ENCODE data around the gene RUNX1.
"Not testable (repeated sequence)": the region's sequence is repeated elsewhere in the genome, so short reads cannot be mapped to it uniquely, and the experiment has no call there.

RUNX1 gene

DNA sequence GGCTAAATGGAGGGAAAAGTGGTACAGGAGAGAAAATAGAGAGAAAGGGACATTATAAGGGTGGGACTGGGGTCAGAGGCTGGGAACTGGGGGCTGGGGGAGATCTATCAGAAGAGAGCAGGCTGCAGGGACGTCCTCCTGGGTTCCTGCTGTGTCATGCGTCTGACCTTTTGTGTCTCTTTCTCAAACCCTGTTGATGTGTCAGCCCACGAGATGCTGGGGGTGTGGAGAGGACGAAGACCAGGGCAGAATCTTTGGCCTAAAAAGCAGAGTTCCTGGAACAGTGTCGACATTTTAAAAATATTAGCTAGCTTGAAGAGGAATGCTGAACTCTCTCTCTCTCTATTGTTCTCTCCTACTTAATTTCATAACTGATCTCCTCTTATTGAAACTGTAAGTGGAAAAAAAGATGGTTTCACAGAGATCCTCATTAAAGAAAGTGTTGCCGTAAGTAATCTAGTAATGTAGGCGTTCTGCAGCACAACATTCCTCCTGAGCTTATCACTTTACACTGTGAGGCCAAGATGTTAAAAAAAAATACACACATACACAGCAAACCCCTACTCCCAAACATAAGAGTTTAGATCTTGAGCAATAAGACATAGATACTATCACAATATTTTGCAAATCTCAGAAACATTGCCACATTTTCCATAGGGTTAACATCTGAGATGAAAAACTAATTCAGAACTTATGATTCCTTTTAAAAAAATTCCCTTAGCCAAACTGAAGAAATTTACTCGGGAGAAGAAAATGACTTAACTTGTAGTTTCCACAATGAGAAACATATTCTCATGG is 52.6 kb downstream of the RUNX1 start:
- Histone ChIP-seq H3K36me3 (ENCODE audit: low read depth) (no peaks in the 10 kb centered on the region), H3K27ac (ENCODE audit: poor library complexity, severe bottlenecking) (no peak overlapping the region), H3K27me3 (ENCODE audit: insufficient read depth, poor library complexity, severe bottlenecking) (no peaks in the 10 kb centered on the region), H3K4me1 (ENCODE audit: insufficient read depth, poor library complexity, severe bottlenecking) (no peaks in the 10 kb centered on the region), H3K4me3 (ENCODE audit: severe bottlenecking) (no peak overlapping the region), H3K9me3 (ENCODE audit: severe bottlenecking) (no peaks in the 10 kb centered on the region)
- DNase-seq (ENCODE audit: low spot score) (no peak), ATAC-seq (ENCODE audit: low read depth) (no peak)
- TF ChIP-seq, protein P1, sequence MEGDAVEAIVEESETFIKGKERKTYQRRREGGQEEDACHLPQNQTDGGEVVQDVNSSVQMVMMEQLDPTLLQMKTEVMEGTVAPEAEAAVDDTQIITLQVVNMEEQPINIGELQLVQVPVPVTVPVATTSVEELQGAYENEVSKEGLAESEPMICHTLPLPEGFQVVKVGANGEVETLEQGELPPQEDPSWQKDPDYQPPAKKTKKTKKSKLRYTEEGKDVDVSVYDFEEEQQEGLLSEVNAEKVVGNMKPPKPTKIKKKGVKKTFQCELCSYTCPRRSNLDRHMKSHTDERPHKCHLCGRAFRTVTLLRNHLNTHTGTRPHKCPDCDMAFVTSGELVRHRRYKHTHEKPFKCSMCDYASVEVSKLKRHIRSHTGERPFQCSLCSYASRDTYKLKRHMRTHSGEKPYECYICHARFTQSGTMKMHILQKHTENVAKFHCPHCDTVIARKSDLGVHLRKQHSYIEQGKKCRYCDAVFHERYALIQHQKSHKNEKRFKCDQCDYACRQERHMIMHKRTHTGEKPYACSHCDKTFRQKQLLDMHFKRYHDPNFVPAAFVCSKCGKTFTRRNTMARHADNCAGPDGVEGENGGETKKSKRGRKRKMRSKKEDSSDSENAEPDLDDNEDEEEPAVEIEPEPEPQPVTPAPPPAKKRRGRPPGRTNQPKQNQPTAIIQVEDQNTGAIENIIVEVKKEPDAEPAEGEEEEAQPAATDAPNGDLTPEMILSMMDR (IDR thresholded peaks at IDR 0.05; ENCODE audit: poor library complexity, severe bottlenecking): no peak

DNA sequence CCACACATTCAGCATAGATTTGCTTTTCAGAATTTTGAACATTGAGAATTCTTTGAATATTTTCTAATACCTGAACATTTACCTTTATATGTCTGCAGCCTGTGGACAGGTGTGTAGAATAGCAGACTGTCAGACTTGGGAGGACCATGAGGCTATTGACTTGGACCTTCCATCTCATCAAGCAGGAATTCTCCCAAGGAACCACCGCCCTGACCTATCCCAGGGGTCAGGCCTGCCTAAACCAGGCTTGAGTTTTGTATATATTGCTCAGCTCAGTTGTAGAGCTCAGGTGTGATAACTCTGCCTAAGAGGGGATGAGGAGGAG is 53.2 kb downstream of the RUNX1 start:
- H3K4me3 ChIP-seq (ENCODE audit: severe bottlenecking): no peak overlapping the region
- no peaks in the 10 kb centered on the region for H3K27me3 ChIP-seq (ENCODE audit: insufficient read depth, poor library complexity, severe bottlenecking)
- no peak overlapping the region for H3K27ac ChIP-seq (ENCODE audit: poor library complexity, severe bottlenecking)
- H3K36me3 ChIP-seq (ENCODE audit: low read depth): no peaks in the 10 kb centered on the region
- TF ChIP-seq, protein P1 (IDR thresholded peaks at IDR 0.05; ENCODE audit: poor library complexity, severe bottlenecking): no peak
- H3K4me1 ChIP-seq (ENCODE audit: insufficient read depth, poor library complexity, severe bottlenecking): no peaks in the 10 kb centered on the region
- no peaks in the 10 kb centered on the region for H3K9me3 ChIP-seq (ENCODE audit: severe bottlenecking)
- ATAC-seq (ENCODE audit: low read depth): no peak
- DNase-seq (ENCODE audit: low spot score): no peak

DNA sequence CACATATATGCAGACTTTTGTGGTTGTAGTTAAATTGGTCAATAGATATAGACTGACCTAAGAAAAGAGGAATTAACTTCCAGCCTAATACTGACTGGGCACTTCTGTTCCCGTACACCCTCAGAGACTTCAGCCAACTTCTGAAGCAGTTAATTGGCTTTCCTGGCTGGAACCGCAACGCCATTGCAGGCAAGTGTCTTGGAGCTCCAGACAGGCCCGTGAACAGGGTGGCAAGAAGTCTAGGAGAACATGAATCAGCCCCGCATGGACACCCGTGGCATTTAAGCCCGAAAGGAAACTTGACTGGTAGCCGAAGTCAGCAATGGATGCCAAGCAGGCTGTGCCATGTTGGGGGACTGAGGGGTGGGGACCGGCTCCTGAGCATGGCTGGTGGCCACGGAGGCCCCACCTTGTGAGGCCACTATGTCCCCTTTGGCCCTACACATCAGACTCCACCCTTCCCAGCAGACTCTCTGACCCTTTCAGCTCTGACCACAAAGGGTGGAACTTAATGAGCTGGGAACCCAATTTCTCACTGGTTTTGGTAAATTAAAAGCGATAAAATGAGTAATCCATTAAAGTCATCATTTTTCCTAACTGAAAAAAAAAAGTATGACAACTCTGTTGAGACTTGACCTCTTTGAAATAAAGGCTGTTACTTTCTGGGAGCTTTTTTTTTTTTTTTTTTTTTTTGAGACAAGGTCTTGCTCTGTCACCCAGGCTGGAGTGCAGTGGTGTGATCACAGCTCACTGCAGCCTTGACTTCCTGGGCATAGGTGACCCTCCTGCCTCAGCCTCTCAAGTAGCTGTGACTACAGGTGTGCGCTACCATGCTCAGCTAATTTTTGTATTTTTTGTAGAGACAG is 54.1 kb downstream of the RUNX1 start:
- TF ChIP-seq, protein P1 (IDR thresholded peaks at IDR 0.05; ENCODE audit: poor library complexity, severe bottlenecking): no peak
- no peaks in the 10 kb centered on the region for H3K9me3 ChIP-seq (ENCODE audit: severe bottlenecking)
- no peaks in the 10 kb centered on the region for H3K27me3 ChIP-seq (ENCODE audit: insufficient read depth, poor library complexity, severe bottlenecking)
- no peak overlapping the region for H3K4me3 ChIP-seq (ENCODE audit: severe bottlenecking)
- no peak overlapping the region for H3K27ac ChIP-seq (ENCODE audit: poor library complexity, severe bottlenecking)
- no peaks in the 10 kb centered on the region for H3K36me3 ChIP-seq (ENCODE audit: low read depth)
- H3K4me1 ChIP-seq (ENCODE audit: insufficient read depth, poor library complexity, severe bottlenecking): no peaks in the 10 kb centered on the region
- DNase-seq (ENCODE audit: low spot score): no peak
- ATAC-seq (ENCODE audit: low read depth): no peak

DNA sequence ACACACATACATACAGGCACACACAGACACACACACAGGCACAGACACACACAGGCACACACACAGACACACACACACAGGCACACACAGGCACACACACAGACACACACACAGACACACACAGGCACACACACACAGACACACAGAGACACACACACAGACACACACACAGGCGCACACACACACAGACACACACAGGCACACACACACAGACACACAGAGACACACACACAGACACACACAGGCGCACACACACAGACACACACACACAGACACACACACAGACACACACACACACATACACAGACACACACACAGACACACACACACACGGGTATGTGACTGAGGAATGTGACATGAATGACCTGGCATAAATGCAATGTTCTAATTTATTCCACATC is 55.6 kb downstream of the RUNX1 start:
- DNase-seq (ENCODE audit: low spot score); H3K27me3 ChIP-seq (ENCODE audit: insufficient read depth, poor library complexity, severe bottlenecking); H3K36me3 ChIP-seq (ENCODE audit: low read depth); H3K9me3 ChIP-seq (ENCODE audit: severe bottlenecking); H3K4me1 ChIP-seq (ENCODE audit: insufficient read depth, poor library complexity, severe bottlenecking); ATAC-seq (ENCODE audit: low read depth); H3K27ac ChIP-seq (ENCODE audit: poor library complexity, severe bottlenecking); H3K4me3 ChIP-seq (ENCODE audit: severe bottlenecking): not testable (repeated sequence)

DNA sequence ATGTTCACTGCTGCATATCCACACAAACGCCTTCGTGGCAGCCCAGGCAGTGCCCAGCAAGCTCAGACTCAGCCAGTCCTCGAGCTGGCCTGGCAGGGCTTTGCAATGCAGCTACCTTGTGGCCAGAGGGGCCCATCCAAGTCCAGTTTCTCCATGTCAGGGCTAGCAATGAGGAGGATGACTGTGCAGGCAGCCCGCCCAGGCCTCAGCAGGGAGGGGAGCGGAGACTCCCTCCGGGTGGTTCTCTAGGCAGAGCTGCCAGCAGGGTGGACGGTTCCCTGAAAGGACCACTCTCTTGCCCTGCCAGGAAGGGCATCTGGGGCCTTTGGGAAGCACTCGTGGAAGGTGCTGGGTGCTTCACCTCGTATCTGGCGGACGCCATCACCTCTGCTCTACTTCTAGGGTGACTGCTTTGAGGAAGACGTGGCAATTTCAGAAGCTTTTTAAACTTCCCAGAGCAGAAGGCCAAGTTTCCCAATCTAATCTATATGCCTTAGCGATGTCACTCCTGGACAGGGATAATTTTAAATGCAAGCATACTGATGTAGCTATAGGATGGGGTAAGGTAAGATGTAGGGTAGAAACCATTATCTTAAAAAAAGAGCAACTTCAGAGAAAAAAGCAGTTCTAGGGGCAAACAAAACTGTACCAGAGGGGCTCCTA is 56.2 kb downstream of the RUNX1 start:
- no peak for ATAC-seq (ENCODE audit: low read depth)
- Histone ChIP-seq H3K27ac (ENCODE audit: poor library complexity, severe bottlenecking) (no peak overlapping the region), H3K4me1 (ENCODE audit: insufficient read depth, poor library complexity, severe bottlenecking) (no peaks in the 10 kb centered on the region), H3K9me3 (ENCODE audit: severe bottlenecking) (no peaks in the 10 kb centered on the region), H3K36me3 (ENCODE audit: low read depth) (no peaks in the 10 kb centered on the region), H3K27me3 (ENCODE audit: insufficient read depth, poor library complexity, severe bottlenecking) (no peaks in the 10 kb centered on the region), H3K4me3 (ENCODE audit: severe bottlenecking) (no peak overlapping the region)
- TF ChIP-seq, protein P1 (IDR thresholded peaks at IDR 0.05; ENCODE audit: poor library complexity, severe bottlenecking): no peak
- DNase-seq (ENCODE audit: low spot score): no peak

Data from RWPE2 (cell line).